Breast epithelium (tissue), 4 donors: ENCODE results near the gene FAM193A. TPM values are rescaled to one million over a fixed set of nuclear protein-coding genes. Genes with fewer than 3 reads are reported as not detected.

ENCODE experiments used
- DNase-seq, 2 donors: peaks; one replicate each; pipeline ENCODE4 v3.0.0-alpha.2; 2019; ENCODE audit warnings: low spot score in 2 of 2
- H3K27ac ChIP-seq, 2 donors: fragments of 200-600 bp; sonication (generic) in 1 of 2; one replicate each; pipeline ENCODE4 v1.5.1; 2016 to 2019; ENCODE audit warnings: mild to moderate bottlenecking in 1 of 2
- H3K27me3 ChIP-seq, 2 donors: fragments of 200-600 bp; sonication (generic) in 1 of 2; one replicate each; pipeline versions ENCODE4 v1.5.1 to v1.6.0; 2017 to 2019; ENCODE audit warnings: control low read depth in 1 of 2, mild to moderate bottlenecking in 1 of 2
- H3K36me3 ChIP-seq: fragments of 200-600 bp; one replicate; pipeline ENCODE4 v1.5.1; 2019
- H3K4me1 ChIP-seq, 2 donors: fragments of 200-600 bp; sonication (generic); one replicate each; pipeline ENCODE4 v1.5.1; 2016 to 2019; ENCODE audit warnings: control low read depth in 1 of 2
- H3K4me3 ChIP-seq, 3 donors: fragments of 200-600 bp; sonication (generic); 1 replicate in 2 of 3; 2 replicates in 1 of 3; pipeline ENCODE4 v1.5.1; 2016 to 2019; ENCODE audit warnings: mild to moderate bottlenecking in 3 of 3, moderate library complexity in 2 of 3
- H3K9me3 ChIP-seq, 2 donors: fragments of 200-600 bp; sonication (generic) in 1 of 2; one replicate each; pipeline ENCODE4 v1.5.1; 2016 to 2019; ENCODE audit warnings: control low read depth in 1 of 2
- CTCF ChIP-seq, 3 donors: fragments of 450-650 bp; IDR thresholded peaks; one replicate each; pipeline ENCODE4 v1.5.1; 2016 to 2017; ENCODE audit warnings: antibody characterized with exemption in 3 of 3, mild to moderate bottlenecking in 3 of 3, moderate library complexity in 3 of 3
- POLR2A ChIP-seq: fragments of 450-650 bp; IDR thresholded peaks from one replicate; pipeline ENCODE4 v1.6.1; 2016; ENCODE audit warnings: antibody characterized with exemption, mild to moderate bottlenecking, moderate library complexity
- POLR2AphosphoS5 ChIP-seq, 3 donors: sonication (generic); formaldehyde crosslinking; IDR thresholded peaks; one replicate each; pipeline ENCODE4 v1.6.1; 2017; ENCODE audit warnings: antibody characterized with exemption in 3 of 3
- intact Hi-C: fragments of 100-400 bp; cut with DNase I; formaldehyde crosslinking; loops from one replicate; pipeline ENCODE4 v1.15.1; 2023; ENCODE audit warnings: low total_unique reads
- total RNA-seq, 3 donors: library from RNA; depleted of rRNA; stranded (reverse); fragments of >200 nt; gene quantifications; one replicate each; pipeline ENCODE4 v1.1.0, GENCODE V29; 2016

Gene FAM193A
- total RNA-seq, 3 donors from 2014 or later, result 24.5 to 26.5 (median 24.7) TPM

DNA sequence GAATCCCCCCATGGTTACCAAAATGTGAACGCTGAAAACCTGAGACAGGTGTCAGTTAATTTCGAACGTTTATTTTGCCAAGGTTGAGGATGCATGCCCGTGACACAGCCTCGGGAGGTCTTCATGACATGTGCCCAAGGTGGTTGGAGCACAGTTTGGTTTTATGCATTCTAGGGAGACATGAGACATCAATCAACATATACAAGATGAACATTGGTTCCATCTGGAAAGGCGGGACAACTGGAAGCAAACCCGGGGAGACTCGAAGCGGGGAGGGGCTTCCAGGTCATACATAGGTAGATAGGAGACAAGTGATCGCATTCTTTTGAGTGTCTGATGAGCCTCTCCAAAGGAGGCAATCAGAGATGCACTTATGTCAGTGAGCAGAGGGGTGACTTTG, 245.5 kb downstream of the FAM193A start:
- DNase-seq, result no peak
- no peak overlapping the region for H3K27ac ChIP-seq
- H3K27me3 ChIP-seq, result no peaks in the 10 kb centered on the region
- TF ChIP-seq POLR2A, result no peak
- TF ChIP-seq POLR2AphosphoS5 (IDR thresholded peaks at IDR 0.05), result no peak
- TF ChIP-seq CTCF (IDR thresholded peaks at IDR 0.05), result no peak
- H3K36me3 ChIP-seq, result no peaks in the 10 kb centered on the region
- no peak overlapping the region for H3K4me3 ChIP-seq
- H3K9me3 ChIP-seq, result peaks cover 0 to 5% of the 10 kb centered on the region in 2 donors
- intact Hi-C loops, result loop anchor here (5.0 kb wide), 1 partner anchor 420 kb away; no protein-coding TSS in a partner anchor
- no peaks in the 10 kb centered on the region for H3K4me1 ChIP-seq

Other genes with a start within 250 kb of the FAM193A start
- gene ZFYVE28, start 118.0 kb upstream of the FAM193A start, total RNA-seq, result 10 to 100 TPM; 12.3 to 14.1 (median 13.9) TPM
- 1 to 10 TPM in 1 of 3 donors, under 1 TPM in 1, not detected in 1; 0.15 to 2.0 TPM for gene CFAP99, start 117.7 kb upstream of the FAM193A start, total RNA-seq
- gene RNF4, start 67.5 kb upstream of the FAM193A start, total RNA-seq, result 10 to 100 TPM; 35.7 to 52.7 (median 40.8) TPM
- gene TNIP2, start 219.7 kb downstream of the FAM193A start, total RNA-seq, result 10 to 100 TPM; 46.4 to 73.4 (median 64.2) TPM